HepG2 (cell line): ENCODE measurements around the gene TOB2. TPM values are rescaled to one million over a fixed set of nuclear protein-coding genes. Genes with fewer than 3 reads are reported as not detected.

ENCODE experiments used
- DNMT1 ChIP-seq: sonication (generic); formaldehyde crosslinking; IDR thresholded peaks from 2 replicates; pipeline ENCODE4 v1.5.1; 2020; ENCODE audit warnings: mild to moderate bottlenecking, missing genetic modification reagents
- FOXA1 ChIP-seq, 2 experiments: fragments of 450-650 bp in 1 of 2; sonication (generic) in 1 of 2; formaldehyde crosslinking in 1 of 2; IDR thresholded peaks; 2 replicates each; pipeline versions ENCODE4 v1.4.0 to v1.6.1; 2016 to 2020; ENCODE audit warnings: missing genetic modification reagents in 1 of 2
- HNRNPK ChIP-seq: fragments of 200-400 bp; formaldehyde crosslinking; IDR thresholded peaks from 2 replicates; pipeline ENCODE4 v1.6.1; 2018; ENCODE audit warnings: low read length, low read depth, moderate library complexity, mild to moderate bottlenecking; ENCODE audit not compliant: poor library complexity, severe bottlenecking
- KLF16 ChIP-seq, 2 experiments: sonication (generic) in 1 of 2; formaldehyde crosslinking in 1 of 2; IDR thresholded peaks; 2 replicates each; pipeline versions ENCODE4 v1.6.1 to v1.8.0; 2016 to 2023; ENCODE audit warnings: missing genetic modification reagents in 2 of 2, missing compliant biosample characterization in 1 of 2
- XBP1 ChIP-seq: sonication (generic); formaldehyde crosslinking; IDR thresholded peaks from 2 replicates; pipeline ENCODE4 v1.5.0; 2020; ENCODE audit warnings: missing genetic modification reagents
- ZNF670 ChIP-seq: sonication (generic); formaldehyde crosslinking; IDR thresholded peaks from 2 replicates; pipeline ENCODE4 v1.8.0; 2022; ENCODE audit warnings: mild to moderate bottlenecking, missing genetic modification reagents, borderline replicate concordance
- ZNF792 ChIP-seq: IDR thresholded peaks from 2 replicates; pipeline ENCODE4 v1.6.1; 2016
- polyA plus RNA-seq, 8 experiments: library from polyadenylated mRNA; depleted of rRNA in 3 of 8; stranded (reverse) in 7 of 8; unstranded in 1 of 8; fragments of >200 nt; fragmentation: Illumina TruSeq in 4 of 8; extraction: Trizol in 4 of 8; gene quantifications; 2 replicates each; pipeline versions ENCODE4 v1.2.1 to v1.2.3, GENCODE V29; 2011 to 2016; ENCODE audit warnings: low read depth in 4 of 8, missing spikeins in 1 of 8, mixed read lengths in 1 of 8; ENCODE audit not compliant: insufficient read depth in 1 of 8
- total RNA-seq, 5 experiments: library from RNA; depleted of rRNA; stranded (reverse); fragments of >200 nt; fragmentation: Illumina TruSeq; extraction: Trizol; gene quantifications; 2 replicates each; pipeline ENCODE4 v1.2.3, GENCODE V29; 2016; ENCODE audit warnings: low read depth in 1 of 5
- TF ChIP-seq, protein P1 (sequence below): sonication (generic); formaldehyde crosslinking; IDR thresholded peaks from 2 replicates; pipeline ENCODE4 v1.4.0; 2020; ENCODE audit warnings: missing genetic modification reagents, borderline replicate concordance
- TF ChIP-seq, protein P2 (sequence below): sonication (generic); formaldehyde crosslinking; IDR thresholded peaks from 2 replicates; pipeline ENCODE4 v1.4.0; 2020; ENCODE audit warnings: mild to moderate bottlenecking, missing genetic modification reagents
- TF ChIP-seq, protein P3 (sequence below): sonication (generic); formaldehyde crosslinking; IDR thresholded peaks from 2 replicates; pipeline ENCODE4 v1.8.0; 2023; ENCODE audit warnings: mild to moderate bottlenecking, missing genetic modification reagents
- TF ChIP-seq, protein P4 (sequence below): sonication (generic); formaldehyde crosslinking; IDR thresholded peaks from 2 replicates; pipeline ENCODE4 v1.4.0; 2020; ENCODE audit warnings: missing genetic modification reagents
- TF ChIP-seq, protein P5 (sequence below): sonication (generic); formaldehyde crosslinking; IDR thresholded peaks from 2 replicates; pipeline ENCODE4 v1.8.0; 2022; ENCODE audit warnings: mild to moderate bottlenecking, missing genetic modification reagents

TOB2 gene
- total and polyA plus RNA-seq, 2 of the 13 experiments (the other 11 are each of a cell fraction or from before 2014, with no cell fraction given), result 12.2 to 13.7 TPM

DNA sequence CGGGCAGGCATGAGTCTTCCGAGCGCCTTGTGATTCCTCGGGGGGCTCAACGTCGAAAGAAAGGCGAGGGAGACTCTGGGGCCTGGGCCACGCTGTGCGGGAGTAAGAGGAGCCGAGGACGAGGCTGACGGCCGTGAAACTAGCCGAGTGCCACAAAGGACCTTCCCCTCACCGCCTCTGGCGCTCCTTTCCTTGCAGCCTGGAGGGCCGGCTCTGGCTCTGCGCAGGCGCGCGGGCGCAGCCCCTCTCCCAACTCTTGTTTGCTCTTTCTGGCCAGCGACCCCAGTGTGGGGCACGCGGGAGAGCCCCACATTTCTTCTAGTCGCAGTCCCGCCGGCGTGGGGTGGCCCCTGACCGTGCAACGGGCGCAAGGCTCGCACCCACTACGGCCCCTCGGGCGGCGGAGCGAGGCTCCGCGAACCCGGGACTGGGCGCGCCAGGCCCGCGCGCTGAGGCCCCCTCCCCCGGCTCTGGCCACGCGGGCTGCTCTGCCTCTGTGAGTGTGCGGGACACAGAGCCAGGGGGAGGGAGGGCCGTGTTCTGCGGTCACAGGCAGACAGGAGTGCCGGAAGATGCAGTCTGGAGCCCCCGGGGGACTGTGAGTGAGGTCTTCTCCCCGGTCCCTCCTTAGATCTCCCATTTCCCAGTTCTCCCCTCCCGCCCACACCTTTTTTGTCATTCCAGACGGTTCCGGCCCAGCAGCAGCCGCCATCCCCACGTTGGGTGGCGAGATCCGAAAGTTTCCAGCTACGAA lies 1.0 kb upstream of the TOB2 start (continued):
- TF ChIP-seq, protein P1, sequence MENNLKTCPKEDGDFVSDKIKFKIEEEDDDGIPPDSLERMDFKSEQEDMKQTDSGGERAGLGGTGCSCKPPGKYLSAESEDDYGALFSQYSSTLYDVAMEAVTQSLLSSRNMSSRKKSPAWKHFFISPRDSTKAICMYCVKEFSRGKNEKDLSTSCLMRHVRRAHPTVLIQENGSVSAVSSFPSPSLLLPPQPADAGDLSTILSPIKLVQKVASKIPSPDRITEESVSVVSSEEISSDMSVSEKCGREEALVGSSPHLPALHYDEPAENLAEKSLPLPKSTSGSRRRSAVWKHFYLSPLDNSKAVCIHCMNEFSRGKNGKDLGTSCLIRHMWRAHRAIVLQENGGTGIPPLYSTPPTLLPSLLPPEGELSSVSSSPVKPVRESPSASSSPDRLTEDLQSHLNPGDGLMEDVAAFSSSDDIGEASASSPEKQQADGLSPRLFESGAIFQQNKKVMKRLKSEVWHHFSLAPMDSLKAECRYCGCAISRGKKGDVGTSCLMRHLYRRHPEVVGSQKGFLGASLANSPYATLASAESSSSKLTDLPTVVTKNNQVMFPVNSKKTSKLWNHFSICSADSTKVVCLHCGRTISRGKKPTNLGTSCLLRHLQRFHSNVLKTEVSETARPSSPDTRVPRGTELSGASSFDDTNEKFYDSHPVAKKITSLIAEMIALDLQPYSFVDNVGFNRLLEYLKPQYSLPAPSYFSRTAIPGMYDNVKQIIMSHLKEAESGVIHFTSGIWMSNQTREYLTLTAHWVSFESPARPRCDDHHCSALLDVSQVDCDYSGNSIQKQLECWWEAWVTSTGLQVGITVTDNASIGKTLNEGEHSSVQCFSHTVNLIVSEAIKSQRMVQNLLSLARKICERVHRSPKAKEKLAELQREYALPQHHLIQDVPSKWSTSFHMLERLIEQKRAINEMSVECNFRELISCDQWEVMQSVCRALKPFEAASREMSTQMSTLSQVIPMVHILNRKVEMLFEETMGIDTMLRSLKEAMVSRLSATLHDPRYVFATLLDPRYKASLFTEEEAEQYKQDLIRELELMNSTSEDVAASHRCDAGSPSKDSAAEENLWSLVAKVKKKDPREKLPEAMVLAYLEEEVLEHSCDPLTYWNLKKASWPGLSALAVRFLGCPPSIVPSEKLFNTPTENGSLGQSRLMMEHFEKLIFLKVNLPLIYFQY, result no peak; the same call in 1 of the 2 replicates
- TF ChIP-seq DNMT1 (CRISPR knock-in tag) (no peak), ZNF792 (no peak), ZNF670 (CRISPR knock-in tag) (no peak), KLF16 (CRISPR knock-in tag; IDR thresholded peaks at IDR 0.05) (peak in 1 of 2 experiments; percentile 15; a peak in 1 of 4 replicates), XBP1 (CRISPR knock-in tag) (no peak), HNRNPK (no peak), FOXA1 (IDR thresholded peaks at IDR 0.05) (no peak), FOXA1 (CRISPR knock-in tag; IDR thresholded peaks at IDR 0.05) (peak; percentile 60)
- TF ChIP-seq, protein P2, sequence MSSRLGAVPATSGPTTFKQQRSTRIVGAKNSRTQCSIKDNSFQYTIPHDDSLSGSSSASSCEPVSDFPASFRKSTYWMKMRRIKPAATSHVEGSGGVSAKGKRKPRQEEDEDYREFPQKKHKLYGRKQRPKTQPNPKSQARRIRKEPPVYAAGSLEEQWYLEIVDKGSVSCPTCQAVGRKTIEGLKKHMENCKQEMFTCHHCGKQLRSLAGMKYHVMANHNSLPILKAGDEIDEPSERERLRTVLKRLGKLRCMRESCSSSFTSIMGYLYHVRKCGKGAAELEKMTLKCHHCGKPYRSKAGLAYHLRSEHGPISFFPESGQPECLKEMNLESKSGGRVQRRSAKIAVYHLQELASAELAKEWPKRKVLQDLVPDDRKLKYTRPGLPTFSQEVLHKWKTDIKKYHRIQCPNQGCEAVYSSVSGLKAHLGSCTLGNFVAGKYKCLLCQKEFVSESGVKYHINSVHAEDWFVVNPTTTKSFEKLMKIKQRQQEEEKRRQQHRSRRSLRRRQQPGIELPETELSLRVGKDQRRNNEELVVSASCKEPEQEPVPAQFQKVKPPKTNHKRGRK, result no peak
- TF ChIP-seq, protein P3, sequence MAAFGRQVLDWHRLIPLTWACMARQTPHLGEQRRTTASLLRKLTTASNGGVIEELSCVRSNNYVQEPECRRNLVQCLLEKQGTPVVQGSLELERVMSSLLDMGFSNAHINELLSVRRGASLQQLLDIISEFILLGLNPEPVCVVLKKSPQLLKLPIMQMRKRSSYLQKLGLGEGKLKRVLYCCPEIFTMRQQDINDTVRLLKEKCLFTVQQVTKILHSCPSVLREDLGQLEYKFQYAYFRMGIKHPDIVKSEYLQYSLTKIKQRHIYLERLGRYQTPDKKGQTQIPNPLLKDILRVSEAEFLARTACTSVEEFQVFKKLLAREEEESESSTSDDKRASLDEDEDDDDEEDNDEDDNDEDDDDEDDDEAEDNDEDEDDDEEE, result 0 out of 2 replicates have a peak, but pooled peaks have one; percentile 64
- TF ChIP-seq, protein P4, sequence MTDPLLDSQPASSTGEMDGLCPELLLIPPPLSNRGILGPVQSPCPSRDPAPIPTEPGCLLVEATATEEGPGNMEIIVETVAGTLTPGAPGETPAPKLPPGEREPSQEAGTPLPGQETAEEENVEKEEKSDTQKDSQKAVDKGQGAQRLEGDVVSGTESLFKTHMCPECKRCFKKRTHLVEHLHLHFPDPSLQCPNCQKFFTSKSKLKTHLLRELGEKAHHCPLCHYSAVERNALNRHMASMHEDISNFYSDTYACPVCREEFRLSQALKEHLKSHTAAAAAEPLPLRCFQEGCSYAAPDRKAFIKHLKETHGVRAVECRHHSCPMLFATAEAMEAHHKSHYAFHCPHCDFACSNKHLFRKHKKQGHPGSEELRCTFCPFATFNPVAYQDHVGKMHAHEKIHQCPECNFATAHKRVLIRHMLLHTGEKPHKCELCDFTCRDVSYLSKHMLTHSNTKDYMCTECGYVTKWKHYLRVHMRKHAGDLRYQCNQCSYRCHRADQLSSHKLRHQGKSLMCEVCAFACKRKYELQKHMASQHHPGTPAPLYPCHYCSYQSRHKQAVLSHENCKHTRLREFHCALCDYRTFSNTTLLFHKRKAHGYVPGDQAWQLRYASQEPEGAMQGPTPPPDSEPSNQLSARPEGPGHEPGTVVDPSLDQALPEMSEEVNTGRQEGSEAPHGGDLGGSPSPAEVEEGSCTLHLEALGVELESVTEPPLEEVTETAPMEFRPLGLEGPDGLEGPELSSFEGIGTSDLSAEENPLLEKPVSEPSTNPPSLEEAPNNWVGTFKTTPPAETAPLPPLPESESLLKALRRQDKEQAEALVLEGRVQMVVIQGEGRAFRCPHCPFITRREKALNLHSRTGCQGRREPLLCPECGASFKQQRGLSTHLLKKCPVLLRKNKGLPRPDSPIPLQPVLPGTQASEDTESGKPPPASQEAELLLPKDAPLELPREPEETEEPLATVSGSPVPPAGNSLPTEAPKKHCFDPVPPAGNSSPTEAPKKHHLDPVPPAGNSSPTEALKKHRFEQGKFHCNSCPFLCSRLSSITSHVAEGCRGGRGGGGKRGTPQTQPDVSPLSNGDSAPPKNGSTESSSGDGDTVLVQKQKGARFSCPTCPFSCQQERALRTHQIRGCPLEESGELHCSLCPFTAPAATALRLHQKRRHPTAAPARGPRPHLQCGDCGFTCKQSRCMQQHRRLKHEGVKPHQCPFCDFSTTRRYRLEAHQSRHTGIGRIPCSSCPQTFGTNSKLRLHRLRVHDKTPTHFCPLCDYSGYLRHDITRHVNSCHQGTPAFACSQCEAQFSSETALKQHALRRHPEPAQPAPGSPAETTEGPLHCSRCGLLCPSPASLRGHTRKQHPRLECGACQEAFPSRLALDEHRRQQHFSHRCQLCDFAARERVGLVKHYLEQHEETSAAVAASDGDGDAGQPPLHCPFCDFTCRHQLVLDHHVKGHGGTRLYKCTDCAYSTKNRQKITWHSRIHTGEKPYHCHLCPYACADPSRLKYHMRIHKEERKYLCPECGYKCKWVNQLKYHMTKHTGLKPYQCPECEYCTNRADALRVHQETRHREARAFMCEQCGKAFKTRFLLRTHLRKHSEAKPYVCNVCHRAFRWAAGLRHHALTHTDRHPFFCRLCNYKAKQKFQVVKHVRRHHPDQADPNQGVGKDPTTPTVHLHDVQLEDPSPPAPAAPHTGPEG (CRISPR knock-in tag), result no peak; the same call in 1 of the 2 replicates
- TF ChIP-seq, protein P5, sequence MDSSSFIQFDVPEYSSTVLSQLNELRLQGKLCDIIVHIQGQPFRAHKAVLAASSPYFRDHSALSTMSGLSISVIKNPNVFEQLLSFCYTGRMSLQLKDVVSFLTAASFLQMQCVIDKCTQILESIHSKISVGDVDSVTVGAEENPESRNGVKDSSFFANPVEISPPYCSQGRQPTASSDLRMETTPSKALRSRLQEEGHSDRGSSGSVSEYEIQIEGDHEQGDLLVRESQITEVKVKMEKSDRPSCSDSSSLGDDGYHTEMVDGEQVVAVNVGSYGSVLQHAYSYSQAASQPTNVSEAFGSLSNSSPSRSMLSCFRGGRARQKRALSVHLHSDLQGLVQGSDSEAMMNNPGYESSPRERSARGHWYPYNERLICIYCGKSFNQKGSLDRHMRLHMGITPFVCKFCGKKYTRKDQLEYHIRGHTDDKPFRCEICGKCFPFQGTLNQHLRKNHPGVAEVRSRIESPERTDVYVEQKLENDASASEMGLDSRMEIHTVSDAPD (CRISPR knock-in tag), result no peak; the same call in 1 of the 2 replicates
